ENCODE data around the gene OTUB2.

The OTUB2 gene

GRCh38 chr14:93997916-93998870 is 27.9 kb upstream of the OTUB2 start:
- Histone ChIP-seq H3K36me3 (no peaks in the 10 kb centered on the region), H3K4me1 (peaks cover 0 to 37% (median 23%) of the 10 kb centered on the region in 4 donors), H3K27me3 (no peaks in the 10 kb centered on the region), H3K27ac (no peak overlapping the region), H3K4me3 (no peak overlapping the region), H3K9me3 (no peaks in the 10 kb centered on the region)
- DNase-seq = no peak
- intact Hi-C loops (cut with DNase I; ENCODE audit: low total_unique reads) = no loop called here
- no peak for TF ChIP-seq CTCF (IDR thresholded peaks at IDR 0.05)

DNA sequence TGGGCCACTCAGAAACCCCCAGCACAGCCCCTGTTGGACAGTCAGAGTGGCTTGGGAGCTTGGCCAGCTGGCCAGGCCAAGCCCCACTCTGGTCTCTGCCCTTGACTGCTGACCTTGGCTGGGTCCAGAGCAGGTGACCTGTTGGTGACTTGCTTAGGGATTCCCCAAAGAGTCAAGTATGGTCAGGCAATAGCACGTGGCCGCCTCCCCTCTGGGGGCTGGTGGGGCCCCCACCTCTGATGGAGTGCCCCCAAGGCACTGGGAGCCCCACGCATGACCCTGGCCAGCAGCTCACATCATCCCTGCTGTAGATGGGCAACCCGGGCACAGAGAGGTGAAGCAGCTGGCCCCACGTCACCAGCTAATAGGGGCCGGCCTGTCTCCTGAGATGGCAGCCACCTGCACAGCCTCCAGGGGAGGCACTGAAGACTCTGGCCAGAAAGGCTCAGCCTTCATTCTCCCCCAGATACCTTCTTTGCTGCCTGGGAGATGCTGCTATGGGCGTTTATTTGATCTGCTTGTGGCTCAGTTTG is 27.2 kb upstream of the OTUB2 start:
- TF ChIP-seq CTCF (IDR thresholded peaks at IDR 0.05) = no peak
- Histone ChIP-seq H3K27me3 (no peaks in the 10 kb centered on the region), H3K27ac (no peak overlapping the region), H3K36me3 (no peaks in the 10 kb centered on the region), H3K4me3 (no peak overlapping the region), H3K4me1 (peaks cover 0 to 37% (median 23%) of the 10 kb centered on the region in 4 donors), H3K9me3 (no peaks in the 10 kb centered on the region)
- intact Hi-C loops (cut with DNase I; ENCODE audit: low total_unique reads) = no loop called here
- no peak for DNase-seq

DNA sequence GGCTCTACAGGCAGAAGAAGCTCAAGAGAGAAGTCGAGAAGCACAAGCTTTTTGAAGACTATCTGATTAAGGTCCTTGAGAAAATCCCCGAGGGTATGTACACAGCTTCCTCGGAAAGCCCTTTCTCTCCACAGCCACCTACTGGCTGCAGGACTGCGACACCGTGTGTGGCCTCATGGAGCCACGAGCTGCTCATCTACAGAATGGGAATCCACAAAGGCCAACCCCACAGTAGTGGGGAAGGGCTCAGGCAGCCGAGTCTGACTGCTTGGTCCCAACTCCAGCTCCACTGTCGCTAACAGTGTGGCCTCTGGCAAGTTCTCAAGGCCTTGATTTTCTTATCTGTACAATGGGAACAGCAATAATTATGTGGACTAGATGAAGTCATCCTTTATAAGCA is 26.6 kb upstream of the OTUB2 start:
- H3K36me3 ChIP-seq = no peaks in the 10 kb centered on the region
- no peaks in the 10 kb centered on the region for H3K27me3 ChIP-seq
- no peak for DNase-seq
- no peaks in the 10 kb centered on the region for H3K9me3 ChIP-seq
- no peak for TF ChIP-seq CTCF (IDR thresholded peaks at IDR 0.05)
- H3K27ac ChIP-seq = no peak overlapping the region
- peaks cover 0 to 34% (median 21%) of the 10 kb centered on the region in 4 donors for H3K4me1 ChIP-seq
- no peak overlapping the region for H3K4me3 ChIP-seq
- intact Hi-C loops (cut with DNase I; ENCODE audit: low total_unique reads) = no loop called here

DNA sequence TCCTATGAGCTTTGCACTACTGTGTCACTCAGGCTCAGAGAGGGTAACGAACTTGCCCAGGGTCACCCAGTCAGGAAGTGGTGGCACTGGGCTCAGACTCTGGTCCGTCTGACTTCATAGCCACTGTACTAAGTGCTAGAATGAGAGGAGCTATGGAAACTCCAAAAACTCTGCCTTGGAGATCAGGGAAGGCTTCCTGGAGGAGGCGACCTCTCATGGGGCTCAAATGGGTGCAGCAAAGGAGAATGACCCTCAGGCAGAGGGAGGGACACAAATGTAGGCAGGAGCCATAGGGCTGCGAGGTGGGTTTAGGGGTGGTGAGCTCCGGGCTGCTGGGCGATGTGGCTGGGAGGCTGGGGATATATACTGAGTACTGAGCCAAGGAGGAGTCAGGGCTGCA is 25.9 kb upstream of the OTUB2 start:
- Histone ChIP-seq H3K36me3 (no peaks in the 10 kb centered on the region), H3K4me3 (no peak overlapping the region), H3K9me3 (no peaks in the 10 kb centered on the region), H3K27ac (no peak overlapping the region), H3K4me1 (peaks cover 0 to 27% (median 17%) of the 10 kb centered on the region in 4 donors), H3K27me3 (no peaks in the 10 kb centered on the region)
- TF ChIP-seq CTCF (IDR thresholded peaks at IDR 0.05) = no peak
- DNase-seq = no peak
- intact Hi-C loops (cut with DNase I; ENCODE audit: low total_unique reads) = loop anchor here (10.0 kb wide), 1 partner anchor 345 kb away; no protein-coding TSS in a partner anchor

DNA sequence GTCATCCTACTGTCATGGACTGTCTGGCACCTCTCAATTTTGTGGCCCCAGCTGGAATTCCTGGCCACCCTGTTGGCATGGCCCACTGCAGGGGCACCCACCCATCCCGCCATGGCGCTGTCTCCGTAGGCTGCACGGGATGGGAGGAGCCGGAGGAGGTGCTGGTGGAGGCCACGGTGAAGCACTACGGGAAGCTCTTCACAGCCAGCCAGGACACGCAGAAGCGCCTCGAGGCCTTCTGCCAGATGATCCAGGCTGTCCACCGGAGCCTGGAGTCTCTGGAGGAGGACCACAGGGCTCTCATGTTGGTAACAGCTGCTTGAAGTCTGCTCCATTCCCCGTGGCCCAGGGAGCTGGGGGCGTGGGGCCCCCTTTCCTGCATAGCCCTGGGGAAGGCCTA is 25.1 kb upstream of the OTUB2 start:
- no peak overlapping the region for H3K4me3 ChIP-seq
- no peak overlapping the region for H3K27ac ChIP-seq
- no peaks in the 10 kb centered on the region for H3K36me3 ChIP-seq
- no peaks in the 10 kb centered on the region for H3K9me3 ChIP-seq
- H3K4me1 ChIP-seq = peaks cover 0 to 20% (median 10%) of the 10 kb centered on the region in 4 donors
- H3K27me3 ChIP-seq = no peaks in the 10 kb centered on the region
- DNase-seq = no peak
- intact Hi-C loops (cut with DNase I; ENCODE audit: low total_unique reads) = loop anchor here (10.0 kb wide), 1 partner anchor 346 kb away; no protein-coding TSS in a partner anchor
- no peak for TF ChIP-seq CTCF (IDR thresholded peaks at IDR 0.05)
